ENCODE data around the gene CD37. TPM values are rescaled to one million over a fixed set of nuclear protein-coding genes. Genes with fewer than 3 reads are reported as not detected.

CD37 gene
- total RNA-seq, 1 donor from 2014 or later = 213 TPM

GRCh38 chr19:49344505-49345423 lies 9.6 kb downstream of the CD37 start:
- intact Hi-C loops (cut with micrococcal nuclease) = no loop called here

- intact Hi-C loops (cut with micrococcal nuclease) = no loop called here
Measured at GRCh38 chr19:49347191-49347590, 12.0 kb downstream of the CD37 start.

GRCh38 chr19:49347835-49348234 lies 12.6 kb downstream of the CD37 start:
- intact Hi-C loops (cut with micrococcal nuclease) = no loop called here

GRCh38 chr19:49348305-49349189 lies 13.3 kb downstream of the CD37 start:
- intact Hi-C loops (cut with micrococcal nuclease) = no loop called here

DNA sequence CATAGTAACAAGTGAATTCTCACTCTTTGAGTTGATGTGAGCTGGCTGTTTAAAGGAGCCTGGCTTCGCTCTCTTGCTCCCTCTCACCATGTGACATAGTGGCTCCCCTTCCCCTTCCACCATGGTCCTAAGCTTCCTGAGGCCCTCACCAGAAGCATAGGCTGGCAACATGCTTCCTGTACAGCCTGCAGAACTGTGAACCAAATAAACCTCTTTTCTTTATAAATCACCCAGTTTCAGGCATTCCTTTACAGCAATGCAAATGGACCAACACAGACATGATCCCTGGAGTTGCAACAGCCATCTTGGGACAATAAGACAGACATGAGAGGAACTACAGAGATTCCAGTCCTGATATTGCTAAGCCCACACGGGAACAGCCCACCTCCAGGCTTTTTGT lies 14.4 kb downstream of the CD37 start:
- intact Hi-C loops (cut with micrococcal nuclease) = no loop called here

DNA sequence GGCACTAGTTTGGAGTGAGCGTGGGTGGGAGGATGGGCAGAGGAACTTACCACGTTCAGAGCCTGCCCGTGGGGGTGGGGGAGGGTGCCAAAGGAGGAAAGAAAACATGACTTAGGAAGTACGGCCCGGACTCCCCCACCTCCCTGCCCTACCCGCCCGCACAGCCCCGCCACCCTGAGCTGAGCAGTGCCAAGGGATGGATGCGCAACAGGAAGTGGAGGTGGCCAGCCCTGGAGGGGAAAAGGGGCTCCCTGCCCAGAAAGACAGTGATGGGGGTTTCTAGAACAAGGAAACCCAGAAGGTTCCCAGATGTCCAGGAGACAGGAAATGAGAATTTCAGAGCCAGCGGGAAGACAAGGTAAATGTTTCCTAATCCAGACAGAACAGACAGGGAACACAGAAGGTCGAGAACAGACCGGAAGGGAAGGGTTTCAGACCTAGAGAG lies 20.7 kb downstream of the CD37 start:
- intact Hi-C loops (cut with micrococcal nuclease) = no loop called here

GRCh38 chr19:49356382-49356781 lies 21.2 kb downstream of the CD37 start:
- intact Hi-C loops (cut with micrococcal nuclease) = no loop called here

DNA sequence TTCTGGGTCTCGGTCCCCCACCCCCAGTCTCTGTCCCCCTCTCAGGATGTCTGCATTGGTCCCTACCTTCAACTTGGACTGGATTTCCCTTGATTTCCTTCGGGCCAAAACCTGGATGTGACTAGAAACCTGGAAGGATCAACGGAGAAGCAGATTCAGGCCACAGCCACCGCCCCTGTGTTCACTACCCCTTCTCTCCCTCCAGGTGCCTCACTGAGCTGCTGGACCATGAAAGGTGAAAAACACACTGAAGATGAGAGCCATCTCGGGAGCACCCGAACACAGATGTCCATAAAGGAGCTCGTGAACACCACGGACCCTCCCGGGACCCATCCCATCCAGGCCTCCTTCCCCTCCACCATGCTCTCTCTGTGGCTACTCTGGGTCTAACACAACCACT lies 22.0 kb downstream of the CD37 start:
- intact Hi-C loops (cut with micrococcal nuclease) = no loop called here

DNA sequence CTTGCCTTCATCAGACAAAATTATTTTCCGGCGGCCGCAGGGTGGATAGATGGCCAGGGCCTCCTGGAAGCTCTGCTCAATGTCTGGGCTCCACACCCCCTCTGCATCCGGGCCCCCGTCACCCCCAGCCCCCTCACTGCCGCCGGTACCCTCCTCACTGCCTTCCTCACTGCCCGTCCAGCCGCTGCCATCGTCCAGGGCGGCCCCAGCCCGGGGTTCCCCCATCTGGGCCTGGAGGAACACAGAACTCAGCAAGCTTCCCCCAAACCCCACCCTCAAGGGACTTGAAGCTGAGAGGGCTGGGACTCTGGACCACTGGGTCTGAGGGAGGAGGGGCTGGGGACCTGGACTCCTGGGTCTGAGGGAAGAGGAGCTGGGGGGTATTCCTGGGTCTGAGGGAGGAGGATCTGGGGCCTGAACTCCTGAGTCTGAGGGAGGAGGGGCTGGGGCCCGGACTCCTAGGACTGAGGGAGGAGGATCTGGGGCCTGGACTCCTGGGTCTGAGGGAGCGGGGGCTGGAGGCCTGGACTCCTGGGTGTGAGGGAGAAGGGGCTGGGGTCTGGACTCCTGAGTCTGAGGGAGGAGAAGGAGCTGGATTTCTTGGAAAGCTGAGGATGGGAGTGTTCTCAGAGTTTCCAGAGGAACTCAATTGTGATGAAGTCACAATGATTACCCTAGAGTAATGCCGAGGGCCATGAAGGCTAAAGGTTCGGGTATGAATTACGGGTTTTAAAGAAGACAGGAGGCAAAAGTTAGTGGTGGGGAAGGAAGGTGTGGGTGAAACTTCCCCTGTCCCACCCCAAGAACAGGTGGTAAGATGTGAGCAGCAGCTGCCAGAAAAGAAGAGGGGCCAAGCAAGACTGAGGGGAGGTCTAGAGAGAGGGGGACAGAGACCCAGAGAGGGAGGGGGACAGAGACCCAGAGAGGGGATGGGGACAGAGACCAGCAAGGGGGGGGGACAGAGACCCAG lies 24.9 kb downstream of the CD37 start:
- intact Hi-C loops (cut with micrococcal nuclease) = no loop called here

GRCh38 chr19:49361438-49362047 lies 26.3 kb downstream of the CD37 start:
- intact Hi-C loops (cut with micrococcal nuclease) = no loop called here

DNA sequence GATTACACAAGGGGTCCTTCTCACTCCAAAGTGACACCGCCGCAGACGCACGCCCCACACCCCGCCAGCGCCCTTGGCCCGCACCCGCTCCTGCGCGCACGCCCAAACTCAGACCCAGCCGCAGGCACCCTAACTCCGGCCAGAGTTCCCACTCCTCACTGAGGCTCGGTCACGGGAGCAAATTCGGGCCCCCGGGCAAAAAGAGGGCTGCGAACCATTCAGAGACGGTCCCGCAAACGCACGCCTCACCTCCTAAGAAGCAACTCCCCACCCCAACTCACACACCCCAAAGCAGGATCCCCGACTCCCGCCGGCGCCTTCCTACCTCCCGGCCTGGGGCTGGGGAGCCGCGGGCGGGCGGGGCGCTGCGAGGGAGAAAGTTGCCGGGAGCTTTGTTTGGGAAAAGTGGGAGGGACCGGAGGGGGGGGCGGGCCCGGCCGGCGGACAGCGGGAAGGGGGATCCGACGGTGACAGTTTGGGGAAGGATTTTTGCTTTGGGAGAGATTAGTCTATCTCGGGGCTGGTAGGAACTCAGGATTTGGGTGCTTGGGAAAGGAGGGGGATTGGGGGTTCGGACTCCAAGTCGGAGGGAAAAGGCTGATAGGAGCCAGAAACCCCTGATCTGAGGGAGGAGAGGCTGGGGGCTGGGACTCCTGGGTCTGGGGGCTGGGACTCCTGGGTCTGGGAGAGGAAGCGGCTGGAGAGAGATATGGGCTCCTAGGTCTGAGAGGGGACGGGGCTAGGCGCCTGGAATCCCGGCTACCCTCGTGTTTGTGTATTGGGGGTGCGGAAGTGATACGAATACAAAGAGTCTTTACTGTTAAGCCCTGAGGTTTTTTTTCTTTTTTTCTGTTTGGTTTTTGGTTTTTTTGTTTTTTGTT lies 27.1 kb downstream of the CD37 start, which contains the start of gene TEAD2:
TEAD2 (minus strand) TSS at position 369 of the 881 bp plus-strand sequence. CDS start 2,341 bp downstream, outside the sequence.
- intact Hi-C loops (cut with micrococcal nuclease) = no loop called here

DNA sequence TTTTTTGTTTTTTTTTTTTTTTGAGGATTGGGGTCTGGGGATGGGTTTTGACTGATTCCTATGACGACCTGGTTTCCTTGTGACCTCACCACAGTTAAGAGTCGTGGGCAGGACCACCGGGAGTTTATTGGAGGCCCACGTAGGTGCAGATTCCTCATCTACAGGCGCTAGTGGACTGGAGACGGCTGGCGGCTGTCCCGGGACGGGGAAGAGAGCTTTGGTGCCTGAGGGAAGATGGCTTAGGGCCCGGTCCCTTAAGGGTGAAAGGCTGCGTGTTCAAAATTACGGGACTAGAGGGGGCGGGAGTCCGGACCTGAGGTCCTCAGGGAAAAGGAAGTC lies 27.7 kb downstream of the CD37 start:
- intact Hi-C loops (cut with micrococcal nuclease) = no loop called here

GRCh38 chr19:49363268-49364082 lies 28.3 kb downstream of the CD37 start, which contains the start of gene DKKL1:
Gene DKKL1, plus strand, starts transcription at chr19:49363877. Its CDS starts 122 bp downstream, at chr19:49363999.
- intact Hi-C loops (cut with micrococcal nuclease) = no loop called here

DNA sequence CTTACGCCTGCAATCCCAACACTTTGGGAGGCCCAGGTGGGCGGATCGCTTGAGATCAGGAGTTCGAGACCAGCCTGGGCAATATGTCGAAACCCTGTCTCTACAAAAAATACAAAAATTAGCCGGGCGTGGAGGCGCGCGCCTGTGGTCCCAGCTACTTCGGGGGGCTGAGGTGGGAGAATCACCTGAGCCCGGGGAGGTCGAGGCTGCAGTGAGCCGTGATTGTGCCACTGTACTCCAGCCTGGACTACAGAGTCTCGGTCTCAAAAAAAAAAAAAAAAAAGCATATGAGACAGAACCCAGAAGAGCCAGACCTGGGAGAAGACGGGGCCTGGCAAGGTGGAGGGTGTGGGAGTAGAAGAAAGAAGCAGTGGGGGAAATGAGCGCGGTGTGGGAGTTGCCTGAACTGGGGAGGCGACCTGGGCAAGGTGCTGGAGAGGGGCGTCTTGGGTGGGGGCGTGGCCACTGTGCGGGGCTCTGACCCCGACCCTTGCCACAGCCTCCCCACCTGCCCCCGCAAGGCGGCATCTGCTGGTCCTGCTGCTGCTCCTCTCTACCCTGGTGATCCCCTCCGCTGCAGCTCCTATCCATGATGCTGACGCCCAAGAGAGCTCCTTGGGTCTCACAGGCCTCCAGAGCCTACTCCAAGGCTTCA lies 29.0 kb downstream of the CD37 start:
- intact Hi-C loops (cut with micrococcal nuclease) = no loop called here

GRCh38 chr19:49366110-49366509 lies 30.9 kb downstream of the CD37 start:
- intact Hi-C loops (cut with micrococcal nuclease) = no loop called here

DNA sequence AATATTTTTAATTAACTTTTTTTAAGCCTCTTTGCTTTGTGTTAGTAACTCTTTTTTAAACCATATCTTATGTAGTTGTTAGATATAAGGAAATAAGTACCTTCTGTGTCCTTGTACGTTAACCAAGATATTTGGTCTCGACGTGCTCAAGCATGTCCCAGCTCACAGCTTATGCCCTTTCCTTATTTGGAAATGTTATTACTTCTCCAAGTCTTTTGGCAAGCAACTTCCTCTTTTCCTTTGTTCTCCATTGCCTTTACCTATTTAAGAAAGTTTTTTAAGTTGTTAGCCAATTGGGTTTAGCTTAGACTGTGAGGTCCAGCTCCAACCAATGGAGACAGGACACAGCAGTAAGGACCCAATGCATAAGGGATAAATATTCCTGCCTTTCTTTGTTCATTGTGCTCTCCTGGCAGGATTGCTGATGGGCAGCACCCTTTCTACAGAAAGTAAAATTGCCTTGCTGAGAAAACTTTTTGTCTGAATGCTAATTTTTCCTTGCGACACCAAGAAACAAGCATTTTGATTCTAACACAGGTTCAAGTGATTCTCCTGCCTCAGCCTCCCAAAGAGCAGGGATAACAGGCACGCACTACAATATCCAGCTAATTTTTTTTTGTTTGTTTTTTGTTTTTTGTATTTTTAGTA lies 33.6 kb downstream of the CD37 start:
- intact Hi-C loops (cut with micrococcal nuclease) = no loop called here

GRCh38 chr19:49371184-49371583 lies 36.0 kb downstream of the CD37 start:
- intact Hi-C loops (cut with micrococcal nuclease) = no loop called here

Measured in T-helper 2 cell treated with Interferon-gamma antibody and Interleukin-4, amounts not matched to agents 100 ng/mL and 5 ng/mL, for 36 hours (primary cell).